Activated CD8-positive, alpha-beta T cell treated with anti-CD3 and anti-CD28 coated beads for 36 hours (primary cell): ENCODE results near the gene GNG7. TPM values are rescaled to one million over a fixed set of nuclear protein-coding genes. Genes with fewer than 3 reads are reported as not detected.

Experiments
- ATAC-seq: fragments of 200-7000 bp; cut with Tn5 transposase; one replicate; pipeline ENCODE4 v1.10.0; 2021; ENCODE audit warnings: mild to moderate bottlenecking, moderate library complexity
- CTCF ChIA-PET: fragments of 350-600 bp; sonication (Branson Sonifier 250); formaldehyde crosslinking; loops from one replicate; lab custom pipeline; 2021; ENCODE audit warnings: antibody characterized with exemption; lab: Charles Lee
- POLR2A ChIA-PET: fragments of 350-600 bp; sonication (Branson Sonifier 250); formaldehyde crosslinking; loops from one replicate; lab custom pipeline; 2021; ENCODE audit warnings: antibody characterized with exemption; lab: Charles Lee
- DNase-seq: peaks from one replicate; pipeline ENCODE4 v3.0.0-alpha.2; 2020
- H3K27ac Mint-ChIP-seq: one replicate; pipeline ENCODE4 v1.8.0; 2021; ENCODE audit warnings: mild to moderate bottlenecking, mixed read lengths
- H3K27me3 Mint-ChIP-seq: one replicate; pipeline ENCODE4 v1.8.0; 2021; ENCODE audit warnings: mixed read lengths
- H3K36me3 Mint-ChIP-seq: one replicate; pipeline ENCODE4 v1.8.0; 2021; ENCODE audit warnings: low read depth, mixed read lengths
- H3K4me1 Mint-ChIP-seq: one replicate; pipeline ENCODE4 v1.8.0; 2021; ENCODE audit warnings: low read depth, mixed read lengths
- H3K4me3 Mint-ChIP-seq: one replicate; pipeline ENCODE4 v1.8.0; 2021; ENCODE audit warnings: mild to moderate bottlenecking, moderate library complexity, mixed read lengths
- H3K9me3 Mint-ChIP-seq: one replicate; pipeline ENCODE4 v1.8.0; 2021; ENCODE audit warnings: mixed read lengths
- CTCF ChIP-seq: fragments of 200-600 bp; IDR thresholded peaks from one replicate; pipeline ENCODE4 v1.8.0; 2022; ENCODE audit warnings: antibody characterized with exemption, mild to moderate bottlenecking
- intact Hi-C: fragments of 100-400 bp; cut with micrococcal nuclease; formaldehyde crosslinking; loops from one replicate; pipeline ENCODE4 v1.10.0; 2022
- total RNA-seq, 2 experiments: library from RNA; stranded (reverse); gene quantifications; one replicate each; pipeline ENCODE4 v1.2.3, GENCODE V29; 2021

The GNG7 gene
- total RNA-seq, 2 experiments from 2014 or later = 0.27 to 0.32 TPM

DNA sequence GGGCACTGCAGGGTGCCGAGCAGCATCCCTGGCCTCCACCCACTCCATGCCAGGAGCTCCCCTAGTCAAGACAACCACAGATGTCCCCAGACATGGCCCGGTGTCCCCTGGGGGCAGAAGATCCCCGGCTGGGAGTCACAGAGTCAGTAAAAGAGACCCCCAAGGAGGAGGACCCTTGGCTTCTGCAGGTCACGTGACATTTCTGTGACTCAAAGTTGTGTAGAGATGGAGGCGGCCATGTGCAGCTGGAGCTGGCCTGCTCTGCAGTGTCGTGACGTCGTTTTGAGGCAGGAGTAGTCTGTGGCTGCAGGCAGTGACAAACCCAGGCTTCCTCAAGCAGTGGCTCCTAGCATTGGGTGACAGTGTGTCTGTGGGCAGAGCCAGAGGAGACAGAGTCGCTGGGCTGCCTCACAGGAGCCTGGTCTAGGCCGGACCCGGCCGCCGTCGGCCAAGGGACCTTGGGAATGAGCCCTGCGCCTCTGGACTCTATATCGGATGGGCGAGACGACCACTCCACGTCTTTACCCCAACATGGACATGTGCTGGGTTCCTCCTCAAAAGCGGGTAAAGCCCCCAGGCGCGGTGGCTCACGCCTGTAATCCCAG lies 26.4 kb upstream of the GNG7 start:
- intact Hi-C loops = no loop called here
- Mint-ChIP-seq H3K4me3 (no peak overlapping the region), H3K9me3 (no peaks in the 10 kb centered on the region), H3K36me3 (no peaks in the 10 kb centered on the region), H3K4me1 (no peaks in the 10 kb centered on the region), H3K27me3 (peaks cover 11% of the 10 kb centered on the region), H3K27ac (no peak overlapping the region)
- ATAC-seq (no peak), DNase-seq (no peak)
- ChIA-PET CTCF (interaction anchor here (1.4 kb wide), 1 partner anchor 81 kb away, joined by 4 read pairs; no protein-coding TSS in a partner anchor), POLR2A (interaction anchor here (0.6 to 3.3 kb wide), 3 partner anchors 11 to 182 kb away, joined by 3 to 10 read pairs (median 3); partner anchors contain the start of gene SLC39A3)
- no peak for TF ChIP-seq CTCF

GRCh38 chr19:2727640-2727944 lies 25.1 kb upstream of the GNG7 start:
- ChIA-PET CTCF (interaction anchor here (0.8 kb wide), 1 partner anchor 12 kb away, joined by 3 read pairs; the partner anchor contains the start of gene SLC39A3), POLR2A (interaction anchor here (3.3 kb wide), 1 partner anchor 12 kb away, joined by 10 read pairs; the partner anchor contains the start of gene SLC39A3)
- DNase-seq (no peak), ATAC-seq (no peak)
- no peaks in the 10 kb centered on the region for H3K36me3 Mint-ChIP-seq
- H3K4me3 Mint-ChIP-seq = no peak overlapping the region
- intact Hi-C loops = no loop called here
- no peaks in the 10 kb centered on the region for H3K4me1 Mint-ChIP-seq
- H3K27ac Mint-ChIP-seq = no peak overlapping the region
- H3K27me3 Mint-ChIP-seq = peaks cover 14% of the 10 kb centered on the region
- no peak for TF ChIP-seq CTCF
- H3K9me3 Mint-ChIP-seq = no peaks in the 10 kb centered on the region

- no peaks in the 10 kb centered on the region for H3K9me3 Mint-ChIP-seq
- no peaks in the 10 kb centered on the region for H3K4me1 Mint-ChIP-seq
- TF ChIP-seq CTCF = no peak
- H3K27me3 Mint-ChIP-seq = peaks cover 17% of the 10 kb centered on the region
- H3K27ac Mint-ChIP-seq = no peak overlapping the region
- DNase-seq (no peak), ATAC-seq (no peak)
- ChIA-PET CTCF (interaction anchor here (1.7 kb wide), 1 partner anchor 79 kb away, joined by 4 read pairs; no protein-coding TSS in a partner anchor), POLR2A (interaction anchor here (3.3 kb wide), 1 partner anchor 13 kb away, joined by 10 read pairs; the partner anchor contains the start of gene SLC39A3)
- intact Hi-C loops = no loop called here
- no peak overlapping the region for H3K4me3 Mint-ChIP-seq
- H3K36me3 Mint-ChIP-seq = no peaks in the 10 kb centered on the region
Measured at GRCh38 chr19:2726904-2727639, 24.6 kb upstream of the GNG7 start.

GRCh38 chr19:2726160-2726855 lies 23.8 kb upstream of the GNG7 start:
- no peak for ATAC-seq
- peaks cover 22% of the 10 kb centered on the region for H3K27me3 Mint-ChIP-seq
- H3K9me3 Mint-ChIP-seq = no peaks in the 10 kb centered on the region
- no peak for TF ChIP-seq CTCF
- H3K36me3 Mint-ChIP-seq = no peaks in the 10 kb centered on the region
- ChIA-PET POLR2A (no interaction called here), CTCF (interaction anchor here (1.7 kb wide), 1 partner anchor 78 kb away, joined by 4 read pairs; no protein-coding TSS in a partner anchor)
- intact Hi-C loops = no loop called here
- DNase-seq = no peak
- no peaks in the 10 kb centered on the region for H3K4me1 Mint-ChIP-seq
- no peak overlapping the region for H3K27ac Mint-ChIP-seq
- no peak overlapping the region for H3K4me3 Mint-ChIP-seq
